Measurements from ENCODE around the gene DCUN1D3.

GRCh38 chr16:20884240-20884556 lies 16.0 kb downstream of the DCUN1D3 start:
- TF ChIP-seq HOXA7 (CRISPR knock-in tag; IDR thresholded peaks at IDR 0.05): no peak
- no peak for TF ChIP-seq RFX5 (IDR thresholded peaks at IDR 0.05)
- no peak for TF ChIP-seq ESRRA (IDR thresholded peaks at IDR 0.05; ENCODE audit: borderline replicate concordance, low read length)
- TF ChIP-seq TP53 (CRISPR knock-in tag; IDR thresholded peaks at IDR 0.05): no peak
- TF ChIP-seq RAD21 (conservative IDR thresholded peaks at IDR 0.05 in 1 of 2, IDR thresholded peaks at IDR 0.05 in 1 of 2): no peak
- no peak for TF ChIP-seq CTCF (IDR thresholded peaks at IDR 0.05)
- no peak for TF ChIP-seq CBX2 (IDR thresholded peaks at IDR 0.05; ENCODE audit: borderline replicate concordance, low read depth)
- no peak for TF ChIP-seq RNF2 (IDR thresholded peaks at IDR 0.05; ENCODE audit: borderline replicate concordance, low read depth)
- no peak for TF ChIP-seq SREBF2 (IDR thresholded peaks at IDR 0.05)
- TF ChIP-seq, protein P1, sequence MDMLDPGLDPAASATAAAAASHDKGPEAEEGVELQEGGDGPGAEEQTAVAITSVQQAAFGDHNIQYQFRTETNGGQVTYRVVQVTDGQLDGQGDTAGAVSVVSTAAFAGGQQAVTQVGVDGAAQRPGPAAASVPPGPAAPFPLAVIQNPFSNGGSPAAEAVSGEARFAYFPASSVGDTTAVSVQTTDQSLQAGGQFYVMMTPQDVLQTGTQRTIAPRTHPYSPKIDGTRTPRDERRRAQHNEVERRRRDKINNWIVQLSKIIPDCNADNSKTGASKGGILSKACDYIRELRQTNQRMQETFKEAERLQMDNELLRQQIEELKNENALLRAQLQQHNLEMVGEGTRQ (IDR thresholded peaks at IDR 0.05): no peak
- TF ChIP-seq ZFP36 (IDR thresholded peaks at IDR 0.05; ENCODE audit: borderline replicate concordance, partially characterized antibody): no peak
- no peak for TF ChIP-seq HMGXB4 (CRISPR knock-in tag; IDR thresholded peaks at IDR 0.05; ENCODE audit: borderline replicate concordance)
- no peak for TF ChIP-seq JUNB (IDR thresholded peaks at IDR 0.05)
